MM.1S (cell line): ENCODE results near the gene TRIM69.

Source experiments
- CTCF ChIP-seq: fragments of 300-600 bp; sonication (generic); IDR thresholded peaks from 2 replicates; pipeline ENCODE4 v1.5.1; 2016; ENCODE audit warnings: antibody characterized with exemption, low read length, mixed read lengths
- EZH2 ChIP-seq: fragments of 300-600 bp; sonication (generic); optimal IDR thresholded peaks from 2 replicates; pipeline ENCODE3; 2017; ENCODE audit warnings: low read depth, mild to moderate bottlenecking, antibody characterized with exemption, low read length, mixed read lengths

GRCh38 chr15:44798826-44799225, 62.5 kb downstream of the TRIM69 start:
- peak; percentile 16 for TF ChIP-seq CTCF
- no peak for TF ChIP-seq EZH2
